Cardiac fibroblast (primary cell): Measurements from ENCODE around the gene GNL2.
"Not testable (repeated sequence)": the region's sequence is repeated elsewhere in the genome, so short reads cannot be mapped to it uniquely, and the experiment has no call there.

Experiments used
- DNase-seq, 2 donors: peaks; one replicate each; pipeline versions ENCODE4 v3.0.0 to v3.0.0-alpha.2; 2010; ENCODE audit warnings: low read depth in 2 of 2
- H3K4me3 ChIP-seq, 2 donors: replicated peaks in 1 of 2; 1 replicate in 1 of 2; 2 replicates in 1 of 2; pipeline ENCODE4 v1.5.1; 2011; ENCODE audit warnings: low read depth in 2 of 2, low read length in 2 of 2, mild to moderate bottlenecking in 2 of 2, moderate library complexity in 1 of 2
- TF ChIP-seq, protein P1 (sequence below): IDR thresholded peaks from one replicate; pipeline ENCODE4 v1.5.1; 2011; ENCODE audit warnings: low read depth, mild to moderate bottlenecking, low read length, inconsistent platforms

Gene GNL2

GRCh38 chr1:37570528-37571334 is 25.0 kb downstream of the GNL2 start:
- DNase-seq = no peak
- TF ChIP-seq, protein P1, sequence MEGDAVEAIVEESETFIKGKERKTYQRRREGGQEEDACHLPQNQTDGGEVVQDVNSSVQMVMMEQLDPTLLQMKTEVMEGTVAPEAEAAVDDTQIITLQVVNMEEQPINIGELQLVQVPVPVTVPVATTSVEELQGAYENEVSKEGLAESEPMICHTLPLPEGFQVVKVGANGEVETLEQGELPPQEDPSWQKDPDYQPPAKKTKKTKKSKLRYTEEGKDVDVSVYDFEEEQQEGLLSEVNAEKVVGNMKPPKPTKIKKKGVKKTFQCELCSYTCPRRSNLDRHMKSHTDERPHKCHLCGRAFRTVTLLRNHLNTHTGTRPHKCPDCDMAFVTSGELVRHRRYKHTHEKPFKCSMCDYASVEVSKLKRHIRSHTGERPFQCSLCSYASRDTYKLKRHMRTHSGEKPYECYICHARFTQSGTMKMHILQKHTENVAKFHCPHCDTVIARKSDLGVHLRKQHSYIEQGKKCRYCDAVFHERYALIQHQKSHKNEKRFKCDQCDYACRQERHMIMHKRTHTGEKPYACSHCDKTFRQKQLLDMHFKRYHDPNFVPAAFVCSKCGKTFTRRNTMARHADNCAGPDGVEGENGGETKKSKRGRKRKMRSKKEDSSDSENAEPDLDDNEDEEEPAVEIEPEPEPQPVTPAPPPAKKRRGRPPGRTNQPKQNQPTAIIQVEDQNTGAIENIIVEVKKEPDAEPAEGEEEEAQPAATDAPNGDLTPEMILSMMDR = no peak
- no peak overlapping the region for H3K4me3 ChIP-seq

- TF ChIP-seq, protein P1 = no peak
- DNase-seq = peak in 1 of 2 donors; percentile 17
- H3K4me3 ChIP-seq = no peak overlapping the region
Measured at GRCh38 chr1:37567023-37567422, 28.7 kb downstream of the GNL2 start.

DNA sequence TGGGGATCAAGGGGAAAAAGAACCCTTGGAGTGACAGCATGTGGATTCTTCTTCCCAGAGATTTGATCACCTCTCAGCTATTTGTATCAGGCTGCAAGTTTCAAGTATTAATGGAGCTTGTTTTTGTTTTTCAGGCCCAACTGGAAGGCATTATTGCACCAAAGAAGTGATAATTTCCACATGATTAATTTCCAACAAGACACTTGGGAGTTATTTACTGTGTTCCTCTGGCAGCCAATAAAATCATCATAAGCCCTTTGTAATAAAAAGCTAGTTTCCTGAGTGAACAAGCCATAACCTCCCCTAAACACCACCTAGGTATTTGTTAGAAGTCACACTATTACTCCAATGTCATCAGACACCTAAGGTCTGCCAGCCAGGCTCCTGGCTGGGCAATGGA is 30.8 kb downstream of the GNL2 start:
- TF ChIP-seq, protein P1 = no peak
- no peak overlapping the region for H3K4me3 ChIP-seq
- no peak for DNase-seq

GRCh38 chr1:37562984-37563383 is 32.8 kb downstream of the GNL2 start:
- TF ChIP-seq, protein P1 = no peak
- DNase-seq = no peak

DNA sequence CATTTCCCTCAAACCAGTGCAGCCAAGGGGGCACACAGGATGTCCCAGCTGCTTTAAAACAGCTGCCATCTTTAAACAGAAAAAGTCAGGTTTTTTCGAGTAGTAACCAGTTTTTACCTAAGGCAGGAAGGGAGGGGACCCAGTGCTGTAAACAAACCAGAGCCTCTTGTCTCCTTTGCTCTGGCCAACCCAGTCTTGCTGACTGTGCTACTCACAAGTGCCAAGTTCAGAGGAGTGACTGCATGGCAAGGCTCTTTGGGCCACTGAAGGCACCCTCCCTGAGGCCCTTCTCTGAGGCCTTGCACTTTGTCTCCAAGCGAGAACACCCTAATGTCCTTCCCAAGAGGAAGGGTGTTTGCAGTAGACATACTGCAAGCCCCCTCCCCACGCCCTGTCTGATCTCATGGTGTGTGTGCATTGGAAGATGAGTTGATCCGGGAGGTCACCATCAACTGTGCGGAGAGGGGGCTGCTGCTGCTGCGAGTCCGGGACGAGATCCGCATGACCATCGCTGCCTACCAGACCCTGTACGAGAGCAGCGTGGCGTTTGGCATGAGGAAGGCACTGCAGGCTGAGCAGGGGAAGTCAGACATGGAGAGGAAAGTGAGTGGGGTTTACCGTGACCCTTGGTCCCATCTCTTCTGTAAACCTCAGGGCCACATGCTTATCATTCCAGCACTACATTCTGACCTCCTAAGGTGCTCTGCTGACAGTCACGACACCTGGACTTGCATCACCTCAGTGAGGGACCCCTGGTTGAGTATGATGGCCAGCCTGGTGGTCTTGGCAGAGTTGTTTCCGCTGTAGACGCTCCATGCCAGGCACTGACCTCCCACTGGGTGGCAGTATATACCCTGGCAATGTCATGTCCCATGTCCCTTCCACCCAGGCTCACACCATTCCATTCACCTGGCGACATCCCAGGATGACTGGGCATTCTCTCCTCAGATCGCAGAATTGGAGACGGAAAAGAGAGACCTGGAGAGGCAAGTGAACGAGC is 34.3 kb downstream of the GNL2 start:
- H3K4me3 ChIP-seq = no peak overlapping the region
- peak; percentile 29 to 60 for DNase-seq
- TF ChIP-seq, protein P1 = peak; percentile 64

More at GRCh38 chr1:37562984-37563383, 32.8 kb downstream of the GNL2 start:
- no peak overlapping the region for H3K4me3 ChIP-seq

- no peak for DNase-seq
- TF ChIP-seq, protein P1 = no peak
- H3K4me3 ChIP-seq = no peak overlapping the region
Measured at GRCh38 chr1:37560401-37561132, 35.2 kb downstream of the GNL2 start.

DNA sequence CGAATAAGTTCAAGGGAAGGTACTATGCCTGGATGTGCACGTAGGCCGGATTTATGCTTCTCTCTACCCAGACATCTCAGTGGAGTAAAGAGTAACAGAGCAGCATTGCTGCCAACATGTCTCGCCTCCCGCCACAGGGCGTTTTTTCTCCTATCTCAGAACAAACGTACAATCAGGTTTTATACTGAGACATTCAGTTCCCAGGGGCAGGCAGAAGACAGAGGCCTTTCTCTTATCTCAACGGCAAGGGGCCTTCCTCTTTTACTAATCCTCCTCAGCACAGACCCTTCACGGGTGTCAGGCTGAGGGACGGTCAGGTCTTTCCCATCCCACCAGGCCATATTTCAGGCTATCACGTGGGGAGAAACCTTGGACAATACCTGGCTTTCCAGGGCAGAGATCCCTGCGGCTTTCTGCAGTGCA is 35.8 kb downstream of the GNL2 start:
- H3K4me3 ChIP-seq, DNase-seq: not testable (repeated sequence)
